GM21447 (cell line): ENCODE results near the gene TXNDC2.
"Not testable (repeated sequence)": the region's sequence is repeated elsewhere in the genome, so short reads cannot be mapped to it uniquely, and the experiment has no call there.

Source experiments
- ATAC-seq: cut with Tn5 transposase; IDR thresholded peaks from one replicate; pipeline ENCODE4 v1.9.1; 2021; ENCODE audit not compliant: unreplicated experiment

The TXNDC2 gene

GRCh38 chr18:9912285-9912684 is 26.5 kb downstream of the TXNDC2 start:
- ATAC-seq: not testable (repeated sequence)

GRCh38 chr18:9913151-9913525 is 27.4 kb downstream of the TXNDC2 start:
- peak; percentile 0 for ATAC-seq

- ATAC-seq: peak; percentile 82
Measured at GRCh38 chr18:9913526-9914333, 28.0 kb downstream of the TXNDC2 start, which contains the start of gene VAPA. Gene VAPA (plus strand): TSS chr18:9914016. CDS start chr18:9914257, 241 bp downstream.

DNA sequence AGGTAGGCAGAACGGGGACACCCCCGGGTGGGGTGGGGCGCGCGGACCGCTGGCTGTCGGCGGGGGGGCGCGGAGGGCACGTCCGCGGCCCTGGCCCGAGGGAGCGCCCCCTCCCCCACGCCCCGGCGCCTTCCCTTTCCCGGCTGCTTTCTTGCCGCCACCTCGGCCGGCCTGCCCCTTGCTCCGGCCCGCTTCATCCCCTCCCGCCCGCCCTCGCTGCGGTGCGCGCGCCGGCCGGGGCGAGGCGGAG is 28.5 kb downstream of the TXNDC2 start:
- no peak for ATAC-seq

GRCh38 chr18:9914584-9915290 is 29.0 kb downstream of the TXNDC2 start:
- peak; percentile 30 for ATAC-seq

DNA sequence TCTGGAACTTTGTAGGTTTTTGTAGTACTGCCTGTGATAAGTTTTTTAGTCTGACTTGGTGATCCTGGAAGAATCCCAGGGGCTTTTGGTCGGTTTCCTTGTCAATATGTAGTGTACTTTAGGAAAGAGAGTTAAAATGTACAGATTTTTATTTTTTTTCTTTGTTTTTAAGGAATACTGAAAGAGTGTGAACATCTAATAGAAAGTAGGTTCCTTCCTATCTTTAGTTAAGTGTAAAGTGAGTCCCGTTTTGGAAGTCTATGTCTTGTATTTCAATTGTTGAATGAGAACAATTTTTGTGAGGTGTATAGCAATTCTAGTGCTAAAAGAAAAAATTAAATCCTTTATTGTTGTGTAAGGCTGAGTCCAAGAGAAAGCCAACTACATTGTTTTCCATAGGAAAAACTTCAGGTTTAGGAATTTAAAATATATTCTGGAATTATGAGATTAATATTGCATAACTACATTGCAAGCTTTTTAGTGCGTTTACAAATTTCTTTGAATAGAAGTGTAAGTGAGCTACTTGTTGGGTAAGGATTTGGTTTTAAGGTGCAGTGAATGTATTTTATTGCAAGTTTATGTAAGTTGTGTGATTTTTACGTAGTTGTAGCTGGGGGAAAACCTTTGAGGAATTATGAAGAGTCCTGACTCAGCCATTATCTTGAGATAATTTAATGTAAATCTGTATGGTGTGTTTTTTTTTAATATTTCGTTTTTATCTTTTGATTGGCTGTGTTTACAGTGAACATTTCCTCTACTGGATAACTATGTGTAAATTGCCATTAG is 29.7 kb downstream of the TXNDC2 start:
- no peak for ATAC-seq

- ATAC-seq: no peak
Measured at GRCh38 chr18:9916077-9916639, 30.4 kb downstream of the TXNDC2 start.

DNA sequence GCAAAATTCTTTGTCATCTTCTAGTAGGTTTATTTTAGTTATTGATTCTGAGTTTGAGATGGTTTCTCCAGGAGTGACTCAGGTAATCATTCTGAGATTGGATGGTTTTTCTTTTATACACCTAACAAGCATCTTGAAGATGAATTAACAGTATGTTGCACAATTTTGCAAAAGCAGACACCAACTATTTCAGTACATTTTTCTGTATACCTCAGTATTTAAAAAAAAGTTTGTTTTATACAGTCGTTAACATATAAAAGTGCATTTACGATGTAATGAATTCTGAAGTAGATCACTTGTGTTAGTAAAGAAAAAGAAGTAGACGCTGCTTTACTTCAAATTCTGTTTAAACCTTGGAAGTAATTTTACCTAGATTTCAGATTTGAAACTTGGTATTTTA is 31.0 kb downstream of the TXNDC2 start:
- ATAC-seq: no peak

GRCh38 chr18:9918016-9918680 is 32.4 kb downstream of the TXNDC2 start:
- no peak for ATAC-seq

GRCh38 chr18:9919564-9920232 is 33.9 kb downstream of the TXNDC2 start:
- ATAC-seq: no peak

GRCh38 chr18:9922592-9923311 is 37.0 kb downstream of the TXNDC2 start:
- ATAC-seq: no peak

GRCh38 chr18:9924371-9924943 is 38.7 kb downstream of the TXNDC2 start:
- ATAC-seq: no peak

- no peak for ATAC-seq
Measured at GRCh38 chr18:9925369-9925768, 39.6 kb downstream of the TXNDC2 start.

- no peak for ATAC-seq
Measured at GRCh38 chr18:9925795-9926194, 40.0 kb downstream of the TXNDC2 start.

DNA sequence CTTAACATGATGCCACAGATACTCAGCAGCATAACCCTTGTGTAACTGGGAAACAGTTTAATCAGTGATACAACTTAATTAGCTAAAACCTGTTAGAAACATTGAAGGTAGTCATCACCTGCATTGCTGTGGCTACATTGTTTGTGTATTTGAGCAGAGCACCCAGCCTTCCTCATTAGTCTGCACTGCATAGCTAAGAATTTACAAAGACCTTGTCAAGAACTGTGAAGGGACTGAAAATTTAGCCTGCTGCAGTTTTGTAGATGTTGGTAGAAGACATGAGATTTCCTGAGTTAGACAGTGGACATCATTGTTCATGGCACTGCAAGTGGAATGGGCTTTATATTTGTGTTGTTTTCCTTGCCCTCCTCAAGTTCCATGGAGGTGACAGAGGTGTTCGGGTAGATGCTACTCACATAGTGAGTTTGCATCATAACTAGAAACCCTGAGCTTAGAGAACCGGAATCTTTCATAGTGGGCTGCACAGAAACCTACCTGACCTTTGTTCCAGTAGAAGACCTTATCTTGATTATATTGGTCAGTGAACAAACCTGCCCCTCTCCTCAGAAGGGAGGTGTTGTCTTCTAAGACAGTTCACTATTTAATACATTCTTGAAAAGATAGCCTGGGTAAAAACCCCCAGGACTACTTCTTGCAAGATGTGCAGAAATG is 40.6 kb downstream of the TXNDC2 start:
- ATAC-seq: no peak

GRCh38 chr18:9926977-9927376 is 41.2 kb downstream of the TXNDC2 start:
- no peak for ATAC-seq

GRCh38 chr18:9927392-9928063 is 41.8 kb downstream of the TXNDC2 start:
- ATAC-seq: no peak

- ATAC-seq: no peak
Measured at GRCh38 chr18:9928646-9929259, 43.0 kb downstream of the TXNDC2 start.
